Endothelial cell of umbilical vein (primary cell): Measurements from ENCODE around the gene ALKBH5. TPM values are rescaled to one million over a fixed set of nuclear protein-coding genes. Genes with fewer than 3 reads are reported as not detected.

Experiments
- BruUV-seq: library from RNA; stranded (reverse); fragments of 400-500 nt; replicated peaks from 2 replicates; lab custom pipeline; 2021; lab: Mats Ljungman, UMichigan
- CTCF ChIA-PET: fragments of 300-600, 350-600 bp; sonication (Branson Sonifier 250); formaldehyde crosslinking; loops from one replicate; lab custom pipeline; 2021; ENCODE audit warnings: antibody characterized with exemption, inconsistent platforms; lab: Charles Lee
- POLR2A ChIA-PET: fragments of 300-600, 350-600 bp; sonication (Branson Sonifier 250); formaldehyde crosslinking; loops from one replicate; lab custom pipeline; 2021; ENCODE audit warnings: antibody characterized with exemption, inconsistent platforms; lab: Charles Lee
- DNase-seq: peaks from one replicate; pipeline ENCODE4 v3.0.0-alpha.2; 2011; ENCODE audit warnings: low read depth, low spot score
- FAIRE-seq: peaks from 2 replicates; lab custom pipeline; 2011; peaks lifted over from hg19 to GRCh38; lab: Jason Lieb, UNC
- H2AFZ ChIP-seq: 2 replicates; pipeline ENCODE4 v1.6.0; 2012; ENCODE audit warnings: low read depth, low read length, control low read depth, inconsistent platforms
- H3K27ac ChIP-seq: 2 replicates; pipeline ENCODE4 v1.5.1; 2011; ENCODE audit warnings: low read depth, mild to moderate bottlenecking, control low read depth, low read length, moderate library complexity; ENCODE audit not compliant: insufficient read depth
- H3K27me3 ChIP-seq, 2 experiments: 2 replicates each; pipeline versions ENCODE4 v1.6.0 to v1.6.1; 2011; ENCODE audit warnings: low read length in 2 of 2, mixed read lengths in 1 of 2; ENCODE audit not compliant: control insufficient read depth in 2 of 2, insufficient read depth in 2 of 2
- H3K36me3 ChIP-seq, 2 experiments: 2 replicates in 1 of 2; 3 replicates in 1 of 2; pipeline ENCODE4 v1.5.1; 2011; ENCODE audit warnings: low read length in 2 of 2, mild to moderate bottlenecking in 1 of 2, moderate library complexity in 1 of 2; ENCODE audit not compliant: control insufficient read depth in 2 of 2, insufficient read depth in 2 of 2; ENCODE audit errors: extremely low read depth in 1 of 2
- H3K4me1 ChIP-seq: 3 replicates; pipeline ENCODE4 v1.5.1; 2011; ENCODE audit warnings: mild to moderate bottlenecking, low read length; ENCODE audit not compliant: control insufficient read depth, insufficient read depth; ENCODE audit errors: extremely low read depth
- H3K4me2 ChIP-seq: 2 replicates; pipeline ENCODE4 v1.6.1; 2011; ENCODE audit warnings: low read length, control low read depth, mixed read lengths; ENCODE audit not compliant: insufficient read depth
- H3K4me3 ChIP-seq, 3 experiments: fragments of 200-600 bp in 1 of 3; sonication (generic), shearing (Covaris generic) in 1 of 3; replicated peaks in 1 of 3; 2 replicates each; pipeline ENCODE4 v1.5.1; 2011 to 2016; ENCODE audit warnings: control low read depth in 3 of 3, low read length in 3 of 3, mild to moderate bottlenecking in 2 of 3, inconsistent platforms in 1 of 3, low read depth in 1 of 3, moderate library complexity in 1 of 3; ENCODE audit not compliant: insufficient read depth in 1 of 3
- H3K79me2 ChIP-seq: 2 replicates; pipeline ENCODE4 v1.6.0; 2012; ENCODE audit warnings: low read length, inconsistent platforms; ENCODE audit not compliant: control insufficient read depth, insufficient read depth
- H3K9ac ChIP-seq: replicated peaks from 2 replicates; pipeline ENCODE3; 2011; ENCODE audit warnings: low read length, control low read depth; ENCODE audit not compliant: insufficient read depth; ENCODE audit errors: extremely low read depth
- H3K9me1 ChIP-seq: replicated peaks from 3 replicates; pipeline ENCODE4 v1.6.0; 2011; ENCODE audit warnings: mild to moderate bottlenecking, low read length; ENCODE audit not compliant: control insufficient read depth, insufficient read depth; ENCODE audit errors: extremely low read depth
- H3K9me3 ChIP-seq: replicated peaks from 2 replicates; pipeline ENCODE4 v1.5.1; 2012; ENCODE audit warnings: low read length, inconsistent platforms; ENCODE audit not compliant: control insufficient read depth, insufficient read depth
- H4K20me1 ChIP-seq: replicated peaks from 2 replicates; pipeline ENCODE3; 2011; ENCODE audit warnings: mild to moderate bottlenecking, low read length; ENCODE audit not compliant: control insufficient read depth, insufficient read depth; ENCODE audit errors: extremely low read depth
- EZH2 ChIP-seq: IDR thresholded peaks from 2 replicates; pipeline ENCODE4 v1.6.1; 2012; ENCODE audit warnings: borderline replicate concordance, low read depth, mild to moderate bottlenecking, moderate library complexity, low read length, inconsistent platforms; ENCODE audit not compliant: severe bottlenecking
- FOS ChIP-seq: IDR thresholded peaks from 2 replicates; pipeline ENCODE4 v1.6.1; 2011; ENCODE audit warnings: mild to moderate bottlenecking, low read length, moderate library complexity, borderline replicate concordance; ENCODE audit not compliant: insufficient read depth
- GATA2 ChIP-seq: IDR thresholded peaks from 2 replicates; pipeline ENCODE4 v1.7.0; 2011; ENCODE audit warnings: low read depth, mild to moderate bottlenecking, moderate library complexity, mixed read lengths, low read length; ENCODE audit not compliant: insufficient read length, insufficient read depth
- JUN ChIP-seq: IDR thresholded peaks from 2 replicates; pipeline ENCODE4 v1.6.1; 2011; ENCODE audit warnings: borderline replicate concordance, low read depth; ENCODE audit not compliant: insufficient read length, insufficient read depth
- MYC ChIP-seq: IDR thresholded peaks from one replicate; pipeline ENCODE4 v1.6.1; 2011; ENCODE audit warnings: mild to moderate bottlenecking, low read depth, low read length
- POLR2A ChIP-seq: IDR thresholded peaks from 2 replicates; pipeline ENCODE4 v1.6.1; 2012; ENCODE audit warnings: low read depth, mild to moderate bottlenecking, control low read depth, low read length
- POLR2AphosphoS5 ChIP-seq: IDR thresholded peaks from 2 replicates; pipeline ENCODE4 v1.6.1; 2012; ENCODE audit warnings: low read depth, mild to moderate bottlenecking, control low read depth, low read length, moderate library complexity; ENCODE audit not compliant: insufficient read depth
- dilution Hi-C: fragments of 300-500 bp; cut with MboI; formaldehyde crosslinking; loops from one replicate; pipeline ENCODE4 v1.15.0; 2019; ENCODE audit warnings: low sequenced_read_pairs; ENCODE audit not compliant: extremely low pct_ligation_motif_present
- intact Hi-C: fragments of 100-400 bp; cut with micrococcal nuclease; formaldehyde crosslinking; loops from one replicate; pipeline ENCODE4 v1.10.0; 2022
- polyA plus RNA-seq, 4 experiments: library from polyadenylated mRNA; depleted of rRNA in 3 of 4; stranded (reverse) in 3 of 4; unstranded in 1 of 4; fragments of >200 nt; gene quantifications; 2 replicates each; pipeline versions ENCODE4 v1.2.1 to v1.2.3, GENCODE V29; 2011 to 2012; ENCODE audit warnings: missing spikeins in 1 of 4
- total RNA-seq: library from RNA; stranded (reverse); gene quantifications from 2 replicates; pipeline ENCODE4 v1.2.3, GENCODE V29; 2021
- TF ChIP-seq, protein P1 (sequence below): IDR thresholded peaks from 2 replicates; pipeline ENCODE4 v1.6.1; 2011; ENCODE audit not compliant: insufficient read depth, insufficient read length
- TF ChIP-seq, protein P2 (sequence below), 2 donors: IDR thresholded peaks; 1 replicate in 1 of 2; 2 replicates in 1 of 2; pipeline ENCODE4 v1.5.1; 2011; ENCODE audit warnings: low read length in 2 of 2, mild to moderate bottlenecking in 2 of 2, moderate library complexity in 2 of 2, control low read depth in 1 of 2, inconsistent platforms in 1 of 2, low read depth in 1 of 2; ENCODE audit not compliant: insufficient read depth in 1 of 2; ENCODE audit errors: extremely low read depth in 1 of 2

Gene ALKBH5
- total and polyA plus RNA-seq, 2 donors (not counting 3 experiments of a cell fraction or from before 2014, with no cell fraction given), result 55.3 to 71.0 TPM

DNA sequence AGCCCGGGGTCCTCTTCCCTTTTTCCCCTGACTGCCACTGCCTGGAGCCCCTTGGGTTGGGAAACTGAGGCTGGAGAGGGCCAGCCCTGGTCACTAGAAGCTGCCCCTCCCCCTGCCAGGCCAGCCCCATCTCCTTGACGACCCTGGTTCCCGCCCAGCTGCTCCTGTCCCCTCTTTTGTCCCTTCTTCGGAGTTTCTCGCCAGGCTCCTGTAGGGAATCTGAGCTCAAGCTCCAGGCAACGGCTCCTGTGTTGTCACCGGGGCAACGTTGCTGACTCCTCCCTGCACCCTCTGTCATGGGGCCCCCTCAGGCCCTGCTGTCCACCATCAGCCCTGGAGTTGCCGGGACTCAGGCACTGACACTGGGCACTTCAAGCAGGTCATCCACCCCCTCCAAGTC lies 47.5 kb downstream of the ALKBH5 start:
- Histone ChIP-seq H4K20me1 (no peaks in the 10 kb centered on the region), H3K4me3 (no peak overlapping the region), H3K4me2 (no peak overlapping the region), H3K27me3 (no peaks in the 10 kb centered on the region), H3K9ac (no peak overlapping the region), H3K36me3 (peaks cover 6 to 22% of the 10 kb centered on the region in 2 experiments), H3K27ac (no peak overlapping the region), H3K9me1 (no peaks in the 10 kb centered on the region), H3K79me2 (peaks cover 40% of the 10 kb centered on the region), H3K9me3 (no peaks in the 10 kb centered on the region), H3K4me1 (peaks cover 17% of the 10 kb centered on the region), H2AFZ (no peak overlapping the region)
- TF ChIP-seq GATA2, result no peak
- no peak for TF ChIP-seq POLR2AphosphoS5
- no peak for TF ChIP-seq FOS
- TF ChIP-seq EZH2, result no peak
- TF ChIP-seq, protein P1, sequence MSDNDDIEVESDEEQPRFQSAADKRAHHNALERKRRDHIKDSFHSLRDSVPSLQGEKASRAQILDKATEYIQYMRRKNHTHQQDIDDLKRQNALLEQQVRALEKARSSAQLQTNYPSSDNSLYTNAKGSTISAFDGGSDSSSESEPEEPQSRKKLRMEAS, result no peak
- TF ChIP-seq JUN, result no peak
- no peak for TF ChIP-seq POLR2A
- TF ChIP-seq MYC, result no peak
- TF ChIP-seq, protein P2, sequence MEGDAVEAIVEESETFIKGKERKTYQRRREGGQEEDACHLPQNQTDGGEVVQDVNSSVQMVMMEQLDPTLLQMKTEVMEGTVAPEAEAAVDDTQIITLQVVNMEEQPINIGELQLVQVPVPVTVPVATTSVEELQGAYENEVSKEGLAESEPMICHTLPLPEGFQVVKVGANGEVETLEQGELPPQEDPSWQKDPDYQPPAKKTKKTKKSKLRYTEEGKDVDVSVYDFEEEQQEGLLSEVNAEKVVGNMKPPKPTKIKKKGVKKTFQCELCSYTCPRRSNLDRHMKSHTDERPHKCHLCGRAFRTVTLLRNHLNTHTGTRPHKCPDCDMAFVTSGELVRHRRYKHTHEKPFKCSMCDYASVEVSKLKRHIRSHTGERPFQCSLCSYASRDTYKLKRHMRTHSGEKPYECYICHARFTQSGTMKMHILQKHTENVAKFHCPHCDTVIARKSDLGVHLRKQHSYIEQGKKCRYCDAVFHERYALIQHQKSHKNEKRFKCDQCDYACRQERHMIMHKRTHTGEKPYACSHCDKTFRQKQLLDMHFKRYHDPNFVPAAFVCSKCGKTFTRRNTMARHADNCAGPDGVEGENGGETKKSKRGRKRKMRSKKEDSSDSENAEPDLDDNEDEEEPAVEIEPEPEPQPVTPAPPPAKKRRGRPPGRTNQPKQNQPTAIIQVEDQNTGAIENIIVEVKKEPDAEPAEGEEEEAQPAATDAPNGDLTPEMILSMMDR (IDR thresholded peaks at IDR 0.05; ENCODE audit: extremely low read depth in 1 of 2, insufficient read depth in 1 of 2, low read depth in 1 of 2, low read length in 2 of 2), result no peak
- intact Hi-C loops, result no loop called here
- FAIRE-seq (no peak), DNase-seq (no peak)
- ChIA-PET CTCF (no interaction called here), POLR2A (no interaction called here)
- BruUV-seq, result no TSS peak
- dilution Hi-C loops, result no loop called here
